ENCODE results near the gene ARHGAP22. TPM values are rescaled to one million over a fixed set of nuclear protein-coding genes. Genes with fewer than 3 reads are reported as not detected.

Gene ARHGAP22
- total RNA-seq, 1 experiment from 2014 or later, result 2.1 TPM

DNA sequence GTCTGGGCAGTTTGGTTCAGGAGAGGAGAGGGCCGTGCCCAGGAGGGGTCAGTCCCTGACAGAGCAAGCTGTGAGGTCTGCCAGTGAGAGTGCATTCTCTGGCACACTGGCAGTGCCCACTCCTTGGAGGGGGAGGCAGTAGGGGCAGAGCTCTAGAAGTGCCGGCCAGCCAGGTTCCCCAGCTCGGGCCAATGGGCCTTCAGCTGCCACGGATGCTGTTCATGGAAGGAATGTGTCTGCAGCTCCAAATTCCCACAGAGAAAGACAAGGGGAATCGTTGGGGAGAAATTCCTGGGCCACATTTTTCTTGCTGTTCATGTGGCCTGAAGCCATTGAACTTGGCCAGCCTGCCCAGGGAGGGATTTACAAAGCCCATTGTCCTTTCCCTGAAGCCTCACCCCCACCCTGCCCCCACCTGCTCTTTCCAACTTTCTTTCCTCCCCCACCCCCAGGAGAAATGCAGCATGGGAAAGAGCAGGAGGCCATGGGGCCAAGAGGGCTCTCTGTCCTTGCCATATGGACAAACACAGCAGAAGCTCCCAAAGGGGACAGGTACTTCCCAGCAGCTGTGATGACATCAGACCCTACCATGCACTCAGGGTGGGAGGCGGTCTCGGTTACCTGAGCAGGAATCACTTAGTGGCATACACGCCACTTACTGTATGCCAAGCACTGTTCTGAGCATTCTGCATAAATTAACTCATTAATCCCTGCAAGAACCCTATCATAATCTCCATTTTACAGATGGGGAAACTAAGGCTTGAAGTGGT, 70.7 kb downstream of the ARHGAP22 start:
- DNase-seq (ENCODE audit: low spot score), result no peak

DNA sequence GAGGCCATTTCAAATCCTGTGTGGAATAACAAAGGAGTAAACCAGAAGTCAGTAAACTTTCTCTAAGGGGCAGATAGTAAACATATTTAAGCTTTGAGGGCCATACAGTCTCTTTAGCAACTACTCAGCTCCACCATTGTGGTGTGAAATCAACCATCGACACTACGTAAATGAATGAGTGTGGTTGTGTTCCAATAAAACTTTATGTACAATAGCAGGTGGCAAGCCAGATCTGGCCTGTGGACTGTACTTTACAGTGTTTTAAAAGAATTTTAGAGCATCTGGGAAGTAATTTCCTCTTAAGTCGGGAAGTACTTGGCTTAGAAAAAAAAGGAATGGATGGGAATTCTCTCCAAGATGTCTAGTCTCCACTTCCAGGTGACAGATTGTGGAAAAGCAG, 71.3 kb downstream of the ARHGAP22 start:
- no peak for DNase-seq (ENCODE audit: low spot score)

DNA sequence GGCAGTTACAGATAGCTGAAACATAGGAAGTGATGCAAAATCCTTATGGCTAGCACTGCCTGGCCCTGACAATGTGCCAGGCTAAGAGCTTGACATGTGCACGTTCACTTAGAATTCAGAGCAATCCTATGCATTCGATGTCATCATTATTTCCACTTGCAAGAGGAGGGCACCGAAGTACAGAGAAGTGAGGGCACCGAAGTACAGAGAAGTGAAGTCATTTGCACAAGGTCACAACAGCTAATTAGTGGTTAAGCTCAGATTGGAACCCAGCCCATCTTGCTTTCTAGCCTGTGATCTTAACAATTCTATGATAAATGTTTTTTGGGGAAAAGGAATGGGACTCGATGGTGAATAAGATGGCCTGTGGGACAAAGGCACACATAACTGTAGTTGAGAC, 73.4 kb downstream of the ARHGAP22 start:
- DNase-seq (ENCODE audit: low spot score), result no peak

DNA sequence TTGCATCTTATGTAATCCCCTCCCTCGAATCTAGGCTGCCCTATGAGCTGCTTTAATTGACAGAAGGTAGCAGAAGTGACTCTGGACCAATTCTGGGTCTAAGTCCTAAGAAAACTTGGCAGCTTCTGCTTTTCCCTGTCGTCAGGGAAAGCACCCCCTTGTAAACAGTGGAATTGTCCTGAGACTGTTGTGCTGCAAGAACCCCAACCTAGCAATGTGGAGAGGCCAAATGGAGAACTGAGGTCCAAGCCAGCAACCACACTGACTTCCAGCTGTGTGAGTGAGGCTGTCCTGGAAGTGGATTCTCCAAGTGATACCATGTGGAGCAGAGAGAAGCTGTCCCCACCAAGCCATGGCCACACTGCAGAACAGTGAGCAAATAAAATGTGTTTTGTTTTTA, 75.5 kb downstream of the ARHGAP22 start:
- DNase-seq (ENCODE audit: low spot score), result no peak

DNA sequence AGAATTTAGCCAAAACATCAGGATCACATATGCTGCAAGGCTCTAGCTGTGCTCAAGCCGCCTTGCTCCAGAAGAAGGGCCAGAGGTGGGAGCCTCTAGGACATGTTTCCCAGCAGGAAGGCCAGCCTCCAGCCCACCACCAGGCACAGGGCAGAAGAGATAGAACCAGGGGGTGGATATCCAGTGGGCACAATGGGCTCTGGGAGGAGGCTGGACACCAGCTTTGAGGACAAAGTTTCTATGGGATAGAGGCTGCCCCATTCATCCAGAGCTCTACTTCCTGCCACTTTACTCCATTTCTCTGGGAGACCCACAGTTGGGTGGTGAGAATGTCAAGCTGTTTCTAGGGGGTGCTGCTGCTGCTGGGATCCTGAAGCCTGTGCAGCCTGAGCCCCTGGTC, 77.1 kb downstream of the ARHGAP22 start:
- no peak for DNase-seq (ENCODE audit: low spot score)

DNA sequence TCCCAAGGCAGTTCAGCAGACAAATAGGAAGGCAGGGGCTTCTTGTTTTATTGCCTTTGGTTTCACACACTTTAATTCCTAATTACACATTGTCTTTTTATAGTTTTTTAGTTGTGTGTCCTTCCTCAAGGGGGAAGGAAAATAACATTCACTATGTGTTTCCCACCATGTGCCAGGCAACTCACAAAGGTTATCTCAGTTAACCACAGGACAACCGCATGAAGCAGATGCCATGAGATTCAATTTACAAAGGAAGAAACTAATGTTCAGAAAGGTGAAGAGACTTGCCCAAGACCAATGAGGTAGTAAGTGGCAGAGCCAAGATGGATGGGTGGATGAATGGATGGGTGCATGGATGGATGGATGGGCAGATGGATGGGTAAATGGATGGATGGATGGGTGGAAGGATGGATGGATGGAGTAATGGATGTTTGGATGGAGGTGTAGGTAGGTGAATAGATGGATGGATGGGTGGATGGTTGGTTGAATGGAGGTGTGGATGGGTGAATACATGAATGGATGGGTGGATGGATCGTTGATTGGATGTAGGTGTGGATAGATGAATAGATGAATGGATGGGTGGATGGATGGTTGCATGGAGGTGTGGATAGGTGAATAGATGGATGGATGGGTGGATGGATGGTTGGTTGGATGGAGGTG, 77.9 kb downstream of the ARHGAP22 start:
- no peak for DNase-seq (ENCODE audit: low spot score)

DNA sequence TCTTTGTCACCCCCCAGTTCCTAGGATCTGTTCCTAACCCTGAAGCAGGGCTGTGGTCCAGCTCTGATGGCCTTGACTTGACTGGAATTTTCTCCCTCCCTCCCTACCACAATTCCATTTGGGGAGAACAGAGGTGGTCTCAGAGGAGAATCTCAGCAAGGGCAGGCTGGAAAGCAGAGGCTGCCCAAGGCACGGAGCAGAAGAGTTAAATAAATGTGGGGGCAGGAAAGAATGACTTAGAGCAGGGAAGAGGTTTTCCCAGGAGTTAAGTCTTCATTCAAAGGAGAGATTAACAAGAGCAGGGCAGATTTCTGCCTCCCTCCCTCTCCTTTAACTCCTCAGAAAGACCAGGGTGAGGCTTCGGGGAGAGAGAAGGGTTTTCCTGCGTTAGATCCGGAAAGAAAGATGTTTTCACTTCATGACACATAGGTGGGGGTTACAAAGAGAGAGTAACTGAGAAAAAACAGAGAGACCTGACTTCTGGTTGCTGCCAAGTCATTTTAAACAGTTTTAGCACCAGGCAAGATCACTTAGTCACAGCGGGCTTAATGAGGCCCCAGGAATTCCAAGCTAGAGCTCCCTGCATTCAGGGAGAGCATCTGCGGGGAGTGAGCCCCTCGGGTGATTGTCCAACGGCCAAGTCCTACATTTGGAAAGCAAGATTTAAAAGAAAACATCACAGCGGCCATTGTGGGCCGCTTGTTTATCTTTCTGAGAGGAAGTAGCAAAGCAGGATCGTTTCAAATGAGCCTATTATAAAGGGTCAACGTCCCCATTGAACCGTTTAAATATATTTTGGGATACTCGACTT, 78.7 kb downstream of the ARHGAP22 start:
- DNase-seq (ENCODE audit: low spot score), result peak; percentile 62

DNA sequence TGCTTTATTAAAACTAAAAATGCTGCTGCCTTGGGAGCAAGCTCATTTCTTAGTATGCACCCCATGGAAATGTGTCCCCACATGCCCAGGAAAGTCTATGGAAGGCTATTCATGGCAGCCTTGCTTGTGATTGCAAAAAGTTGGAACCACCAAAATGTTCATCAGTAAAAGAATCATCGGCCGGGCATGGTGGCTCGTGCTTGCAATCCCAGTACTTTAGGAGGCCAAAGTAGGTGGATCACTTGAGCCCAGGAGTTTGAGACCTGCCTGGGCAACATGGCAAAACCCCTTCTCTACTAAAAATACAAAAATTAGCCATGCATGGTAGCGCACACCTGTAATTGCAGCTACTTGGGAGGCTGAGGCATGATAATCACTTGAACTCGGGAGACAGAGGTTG, 79.8 kb downstream of the ARHGAP22 start:
- DNase-seq (ENCODE audit: low spot score), result no peak

DNA sequence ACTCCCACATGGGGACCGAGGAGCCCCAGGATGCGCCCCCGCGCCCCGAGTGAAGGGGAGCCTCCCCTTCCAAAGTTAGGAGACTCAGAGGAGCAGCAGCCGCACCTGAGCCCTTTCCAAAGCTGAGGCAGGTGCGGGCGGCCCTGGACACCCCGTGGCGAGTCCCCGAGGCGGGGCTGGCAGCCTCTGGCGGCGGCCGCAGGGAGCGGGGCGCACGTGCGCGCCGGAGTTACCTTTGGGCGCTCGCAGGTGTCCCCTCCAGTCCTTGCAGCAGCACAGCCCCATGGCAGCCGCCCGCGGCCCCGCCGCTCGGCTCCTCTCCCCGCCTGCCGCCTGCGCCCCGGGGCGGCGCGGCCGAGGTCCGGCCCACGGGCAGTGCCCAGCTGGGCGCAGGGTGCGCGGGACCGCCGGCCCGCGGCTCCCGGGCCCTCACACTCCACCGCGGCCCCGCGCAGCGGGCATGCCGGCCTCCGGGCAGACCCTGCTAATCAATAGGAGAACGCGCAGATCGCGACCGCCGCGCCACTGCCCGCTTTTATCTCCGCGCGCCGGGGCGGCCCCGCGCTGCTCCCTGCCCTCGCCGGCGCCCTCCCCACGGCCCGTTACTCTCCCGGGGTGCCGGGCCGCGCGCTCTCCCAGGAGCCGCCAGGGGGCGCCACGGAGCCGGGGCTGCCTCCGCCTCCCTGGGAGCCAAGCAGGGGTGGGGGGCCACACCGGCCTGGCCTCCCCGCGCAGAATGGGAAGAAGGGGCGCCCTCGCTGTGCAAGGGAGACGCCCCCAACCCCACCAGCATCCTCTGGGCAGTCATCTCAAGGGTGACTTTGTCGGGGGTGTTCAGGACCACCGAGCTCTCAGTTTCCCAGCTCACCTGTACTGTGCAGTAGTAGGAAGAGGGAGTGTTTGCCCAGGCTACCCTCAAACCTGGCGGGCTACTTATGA, 80.8 kb downstream of the ARHGAP22 start:
- no peak for DNase-seq (ENCODE audit: low spot score)

DNA sequence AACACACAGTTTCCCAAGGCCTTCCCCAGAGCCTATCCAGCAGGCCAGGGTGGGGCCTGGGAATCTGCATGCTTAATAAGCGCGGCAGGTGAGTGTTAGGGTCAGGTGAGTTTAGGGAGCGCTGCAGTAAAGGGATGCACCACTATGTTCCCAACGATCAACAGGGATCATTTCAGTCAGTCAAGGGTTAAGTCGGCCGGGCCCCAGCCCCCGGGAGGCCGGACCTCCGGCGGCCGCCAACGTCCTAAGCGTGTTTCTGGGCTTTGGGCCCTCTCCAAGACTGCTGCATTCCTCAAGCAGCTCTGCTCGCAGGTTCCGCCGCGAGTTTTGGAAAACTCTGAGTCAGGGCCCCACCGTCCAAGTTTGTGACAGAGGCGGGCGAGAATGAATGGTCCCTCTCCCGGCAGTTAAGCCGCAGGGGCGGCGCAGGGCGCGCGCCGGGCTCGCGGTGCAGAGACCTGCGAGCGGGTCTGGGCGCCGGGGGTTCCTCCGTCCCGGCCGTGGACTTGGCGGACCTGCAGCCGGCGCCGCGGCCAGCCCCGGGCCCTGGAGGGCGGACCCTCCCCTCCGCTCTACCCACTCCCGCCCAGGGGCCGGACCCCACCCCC, 81.6 kb downstream of the ARHGAP22 start:
- DNase-seq (ENCODE audit: low spot score), result peak; percentile 33

DNA sequence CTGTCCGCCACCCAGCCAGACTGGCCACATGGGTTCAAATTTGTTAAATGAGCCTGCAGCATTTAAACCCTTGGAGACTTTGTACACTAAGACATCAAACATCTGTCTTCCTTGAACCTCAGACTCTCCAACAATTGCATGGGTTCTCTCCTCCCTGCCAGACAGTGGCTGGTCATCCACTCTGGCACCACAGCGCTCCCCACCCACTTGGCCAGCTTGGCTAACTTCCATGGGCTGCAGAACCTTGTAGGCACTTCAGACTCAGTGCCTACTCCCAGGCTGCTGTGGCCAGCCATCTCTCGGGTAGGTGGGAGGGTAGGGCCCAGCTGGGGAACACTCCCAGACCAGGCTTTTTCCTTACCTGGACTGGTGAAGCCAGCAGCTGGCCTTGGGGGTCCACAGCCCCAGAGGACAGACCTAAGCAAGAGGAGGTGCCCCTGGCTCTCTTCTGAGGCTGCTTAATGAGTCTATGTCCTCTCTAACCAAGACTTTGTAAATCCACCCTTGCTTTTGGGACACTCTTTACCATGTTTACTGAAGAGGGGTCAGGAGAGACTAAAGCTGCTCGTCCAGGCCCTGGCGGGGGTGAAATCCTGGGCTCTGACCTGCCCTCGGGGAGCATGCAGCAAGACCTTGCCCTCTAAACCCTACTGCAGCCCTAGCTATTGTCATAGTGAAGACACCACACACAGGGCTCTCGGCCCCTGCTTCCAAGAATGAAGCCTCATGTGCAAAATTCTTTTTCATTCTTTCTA, 82.7 kb downstream of the ARHGAP22 start:
- DNase-seq (ENCODE audit: low spot score), result no peak

DNA sequence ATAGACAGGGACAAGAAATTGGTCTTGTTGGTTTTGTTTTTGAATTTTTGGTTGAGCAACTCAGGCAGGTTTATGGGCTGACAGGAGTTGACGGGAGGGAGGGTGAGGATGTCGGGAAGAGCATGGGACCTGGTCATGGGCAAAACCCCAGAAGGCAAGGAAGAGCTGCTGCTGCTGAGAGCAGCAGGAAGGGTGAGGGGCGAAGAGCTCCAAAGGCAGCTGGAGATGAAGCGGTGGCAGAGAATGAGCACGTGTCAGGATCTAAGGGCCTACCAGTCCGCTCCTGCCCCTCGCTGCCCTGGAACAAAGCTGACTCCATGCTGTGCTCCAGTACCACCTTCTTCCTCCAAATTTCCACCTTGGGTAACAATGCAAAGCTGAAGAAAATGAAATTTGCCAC, 84.3 kb downstream of the ARHGAP22 start:
- DNase-seq (ENCODE audit: low spot score), result no peak

DNA sequence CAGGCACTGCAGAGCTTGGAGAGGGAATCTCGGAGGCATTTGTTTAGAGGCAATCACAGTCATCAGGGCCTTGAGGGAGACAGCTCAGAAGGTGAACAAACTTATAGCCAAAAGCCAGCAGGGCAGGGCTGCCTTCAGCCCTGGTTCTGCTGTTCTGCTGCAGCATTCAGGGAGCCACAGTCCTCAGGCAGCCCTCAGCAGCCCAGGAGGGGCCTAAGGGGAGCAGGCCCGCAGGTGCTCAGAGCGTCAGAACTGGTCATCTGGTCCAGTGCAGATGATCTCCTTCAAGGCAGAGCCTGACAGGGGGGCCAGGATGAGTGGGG, 84.7 kb downstream of the ARHGAP22 start:
- no peak for DNase-seq (ENCODE audit: low spot score)

DNA sequence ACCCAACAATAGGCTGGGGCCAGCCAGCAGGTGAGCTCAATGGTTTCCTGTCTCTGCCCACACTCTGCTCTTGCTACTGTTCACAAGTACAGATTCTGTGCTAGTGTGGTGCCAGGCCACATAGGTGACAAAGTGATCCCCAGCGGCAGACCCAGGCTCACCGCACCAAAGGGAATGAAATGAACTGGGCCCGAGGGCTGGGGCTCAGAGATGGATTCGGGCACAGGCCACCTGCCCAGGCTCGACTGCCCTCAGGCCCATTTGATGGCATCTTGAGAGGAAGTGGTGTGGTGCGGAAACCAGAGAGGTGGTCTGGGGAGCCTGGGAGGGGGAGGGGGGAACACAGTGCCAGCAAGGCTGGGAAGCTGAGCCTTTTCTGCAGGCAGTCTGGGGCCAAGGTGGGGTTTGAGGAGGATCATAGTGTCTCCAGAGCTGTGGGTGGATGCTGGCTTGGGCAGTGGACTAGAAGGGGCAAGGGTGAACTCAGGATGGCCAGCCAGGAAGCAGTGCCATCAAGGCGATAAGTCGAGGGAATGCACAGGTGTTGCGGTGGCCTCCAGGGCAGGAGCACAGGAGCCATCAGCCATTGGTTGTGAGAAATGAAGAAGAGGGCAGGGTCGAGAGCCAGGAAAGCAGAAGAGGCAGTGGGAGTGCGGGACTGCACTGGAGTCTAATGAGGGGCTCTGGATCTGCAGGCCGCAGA, 85.2 kb downstream of the ARHGAP22 start:
- DNase-seq (ENCODE audit: low spot score), result no peak

DNA sequence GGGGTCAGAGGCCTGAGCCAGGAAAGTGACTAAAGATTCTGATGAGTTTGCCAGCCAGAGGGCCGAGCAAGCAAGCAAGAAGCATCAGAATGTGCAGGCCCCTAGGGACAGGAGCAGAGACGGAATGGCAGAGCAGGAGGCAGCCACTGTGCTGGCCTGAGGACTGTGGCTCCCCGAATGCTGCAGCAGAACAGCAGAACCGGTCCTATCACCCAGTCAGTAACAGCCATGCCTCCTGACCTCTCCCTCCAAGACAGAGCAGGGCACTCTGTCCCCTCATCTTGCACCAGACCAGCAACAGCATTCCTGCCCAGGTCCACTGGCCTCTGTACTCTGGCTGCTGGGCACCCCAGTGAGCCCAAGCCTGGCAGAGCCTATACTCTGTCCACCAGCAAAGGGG, 85.9 kb downstream of the ARHGAP22 start:
- DNase-seq (ENCODE audit: low spot score), result no peak

DNA sequence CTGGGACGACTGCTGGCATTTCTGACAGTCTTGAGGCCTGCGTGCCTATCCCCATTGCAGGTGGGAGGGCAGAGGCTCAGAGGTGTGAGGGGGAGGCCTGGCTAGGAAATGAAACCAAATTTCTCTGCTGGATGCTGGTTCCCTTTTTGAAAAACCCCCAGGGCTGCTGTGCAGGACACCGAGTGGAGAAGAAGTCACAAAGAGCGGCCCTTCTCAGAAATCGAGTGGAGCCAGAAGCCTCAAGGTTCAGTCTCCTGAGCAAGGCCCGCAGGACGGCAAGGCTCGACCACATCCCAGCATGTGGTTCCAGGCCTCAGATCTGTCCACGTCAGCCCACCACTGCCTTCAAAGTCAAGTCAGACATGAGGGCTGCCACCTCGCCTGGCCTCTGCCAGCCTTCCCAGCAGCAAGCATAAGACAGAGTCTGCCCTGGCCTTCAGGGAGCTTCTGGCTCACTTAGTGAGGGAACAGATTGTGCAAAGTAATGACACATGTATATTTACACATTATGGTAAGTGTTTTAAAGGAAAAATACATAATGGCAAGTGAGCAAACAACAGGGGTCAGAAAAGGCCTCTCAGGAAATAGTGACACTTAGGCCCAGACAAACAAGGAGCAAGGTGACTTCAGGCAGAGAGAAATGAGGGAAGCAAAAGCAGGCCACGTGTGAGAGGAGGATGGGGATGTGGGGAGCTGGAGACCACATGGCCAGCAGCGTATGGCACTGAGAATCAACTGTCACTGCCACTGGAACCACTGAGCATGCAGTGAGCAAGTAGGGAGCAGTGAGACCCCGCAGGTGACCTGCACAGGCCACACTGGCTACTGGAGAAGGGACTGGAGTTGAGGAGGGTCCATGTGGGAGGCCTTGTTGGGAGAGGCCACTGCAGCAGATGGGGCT, 86.7 kb downstream of the ARHGAP22 start:
- DNase-seq (ENCODE audit: low spot score), result no peak

DNA sequence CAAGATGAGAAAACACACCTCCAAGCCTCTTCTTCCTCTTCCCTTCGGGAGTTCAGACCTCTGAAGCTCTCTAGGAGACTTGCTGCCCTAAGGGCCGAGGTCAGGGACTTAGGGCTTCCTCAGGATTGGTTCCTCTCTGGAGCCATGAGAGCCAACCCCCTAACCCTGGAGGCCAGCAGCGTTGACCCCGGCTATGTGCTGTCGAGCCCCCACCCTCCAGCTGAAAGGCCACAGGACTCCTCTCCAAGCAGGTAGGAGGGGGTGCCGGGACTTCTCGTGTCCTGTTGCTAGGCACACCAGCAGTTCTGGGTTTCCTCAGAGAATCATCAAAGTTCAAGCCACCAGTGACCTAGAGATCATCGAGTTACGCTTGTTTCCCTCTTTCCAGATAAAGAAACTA, 87.4 kb downstream of the ARHGAP22 start:
- no peak for DNase-seq (ENCODE audit: low spot score)

DNA sequence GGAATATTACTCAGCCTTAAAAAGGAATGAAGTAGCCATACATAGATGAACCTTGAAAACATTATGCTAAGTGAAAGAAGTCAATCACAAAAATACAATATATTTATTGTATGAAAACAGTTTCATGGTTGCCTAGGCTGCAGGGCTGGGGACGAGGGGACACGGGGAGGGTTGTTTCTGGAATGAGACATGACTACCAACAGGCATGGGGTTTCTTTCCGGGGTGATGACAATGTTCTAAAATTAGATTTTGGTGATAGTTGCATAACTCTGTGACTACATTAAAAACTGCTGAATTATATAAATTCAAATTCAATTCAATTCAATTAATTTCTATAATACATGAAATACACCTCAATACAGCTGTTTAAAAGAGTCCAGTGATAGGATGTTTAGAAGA, 88.0 kb downstream of the ARHGAP22 start:
- no peak for DNase-seq (ENCODE audit: low spot score)

DNA sequence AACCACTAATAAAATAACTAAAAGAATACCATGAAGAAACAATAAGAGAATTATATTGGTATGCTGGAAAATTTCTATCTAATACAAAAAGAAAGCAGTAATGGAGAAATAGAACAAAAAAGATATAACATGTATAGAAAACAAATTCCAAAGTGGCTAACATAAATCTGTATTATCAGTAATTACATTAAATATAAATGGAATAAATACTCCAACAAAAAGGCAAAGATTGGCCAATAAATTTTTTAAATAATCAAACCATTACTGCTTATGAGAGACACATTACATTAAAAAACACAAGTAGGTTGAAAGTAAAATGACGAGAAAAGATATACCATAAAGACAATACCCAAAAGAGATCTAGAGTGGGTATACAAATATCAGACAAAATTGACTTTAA, 90.0 kb downstream of the ARHGAP22 start:
- no peak for DNase-seq (ENCODE audit: low spot score)

Measured in H4 (cell line).